Osteoblast (primary cell): ENCODE results near the gene NKAIN4. TPM values are rescaled to one million over a fixed set of nuclear protein-coding genes. Genes with fewer than 3 reads are reported as not detected.

Source experiments
- DNase-seq: peaks from one replicate; pipeline ENCODE4 v3.0.0; 2011; ENCODE audit warnings: low spot score, mixed read lengths; ENCODE audit not compliant: insufficient read length; ENCODE audit errors: missing footprints
- H2AFZ ChIP-seq: 2 replicates; pipeline ENCODE4 v1.6.0; 2011; ENCODE audit warnings: mild to moderate bottlenecking, low read length
- H3K27ac ChIP-seq: 2 replicates; pipeline ENCODE4 v1.5.1; 2011; ENCODE audit warnings: mild to moderate bottlenecking, low read depth, low read length, moderate library complexity
- H3K27me3 ChIP-seq: 2 replicates; pipeline ENCODE4 v1.6.0; 2012; ENCODE audit warnings: mild to moderate bottlenecking, control low read depth, inconsistent platforms, low read length, moderate library complexity; ENCODE audit not compliant: insufficient read depth
- H3K36me3 ChIP-seq: 2 replicates; pipeline ENCODE4 v1.5.1; 2011; ENCODE audit warnings: mild to moderate bottlenecking, low read length, control low read depth, moderate library complexity; ENCODE audit not compliant: insufficient read depth
- H3K4me1 ChIP-seq: 2 replicates; pipeline ENCODE4 v1.5.1; 2011; ENCODE audit warnings: mild to moderate bottlenecking, low read length, control low read depth, moderate library complexity; ENCODE audit not compliant: insufficient read depth
- H3K4me2 ChIP-seq: 2 replicates; pipeline ENCODE4 v1.6.0; 2011; ENCODE audit warnings: mild to moderate bottlenecking, low read length; ENCODE audit not compliant: insufficient read depth
- H3K4me3 ChIP-seq: fragments of 200-600 bp; sonication (generic); 3 replicates; pipeline ENCODE4 v1.5.1; 2012; ENCODE audit warnings: mild to moderate bottlenecking, low read length, inconsistent platforms; ENCODE audit not compliant: insufficient read depth
- H3K79me2 ChIP-seq: 2 replicates; pipeline ENCODE4 v1.6.0; 2012; ENCODE audit warnings: mild to moderate bottlenecking, low read length, control low read depth, inconsistent platforms; ENCODE audit not compliant: insufficient read depth
- H3K9me3 ChIP-seq: 2 replicates; pipeline ENCODE4 v1.5.1; 2011; ENCODE audit warnings: low read depth, low read length, control low read depth
- H4K20me1 ChIP-seq: 2 replicates; pipeline ENCODE4 v1.6.0; 2012; ENCODE audit warnings: mild to moderate bottlenecking, low read length, control low read depth; ENCODE audit not compliant: insufficient read depth
- total RNA-seq: library from RNA; depleted of rRNA; stranded (reverse); fragments of >200 nt; gene quantifications from 2 replicates; pipeline ENCODE4 v1.2.3, GENCODE V29; 2012
- TF ChIP-seq, protein P1 (sequence below): IDR thresholded peaks from 2 replicates; pipeline ENCODE4 v1.5.1; 2011; ENCODE audit warnings: mild to moderate bottlenecking, low read depth, low read length, moderate library complexity; ENCODE audit errors: extremely low read depth

The NKAIN4 gene
- total RNA-seq, 1 donor, result not detected

GRCh38 chr20:63227260-63227659 lies 27.0 kb downstream of the NKAIN4 start:
- Histone ChIP-seq H3K4me3 (no peak overlapping the region), H3K27ac (no peak overlapping the region), H3K9me3 (no peaks in the 10 kb centered on the region), H4K20me1 (no peaks in the 10 kb centered on the region), H3K4me2 (no peak overlapping the region), H3K4me1 (peaks cover 26% of the 10 kb centered on the region), H3K27me3 (peaks cover 3% of the 10 kb centered on the region), H3K36me3 (no peaks in the 10 kb centered on the region), H2AFZ (no peak overlapping the region), H3K79me2 (no peaks in the 10 kb centered on the region)
- no peak for DNase-seq
- TF ChIP-seq, protein P1, sequence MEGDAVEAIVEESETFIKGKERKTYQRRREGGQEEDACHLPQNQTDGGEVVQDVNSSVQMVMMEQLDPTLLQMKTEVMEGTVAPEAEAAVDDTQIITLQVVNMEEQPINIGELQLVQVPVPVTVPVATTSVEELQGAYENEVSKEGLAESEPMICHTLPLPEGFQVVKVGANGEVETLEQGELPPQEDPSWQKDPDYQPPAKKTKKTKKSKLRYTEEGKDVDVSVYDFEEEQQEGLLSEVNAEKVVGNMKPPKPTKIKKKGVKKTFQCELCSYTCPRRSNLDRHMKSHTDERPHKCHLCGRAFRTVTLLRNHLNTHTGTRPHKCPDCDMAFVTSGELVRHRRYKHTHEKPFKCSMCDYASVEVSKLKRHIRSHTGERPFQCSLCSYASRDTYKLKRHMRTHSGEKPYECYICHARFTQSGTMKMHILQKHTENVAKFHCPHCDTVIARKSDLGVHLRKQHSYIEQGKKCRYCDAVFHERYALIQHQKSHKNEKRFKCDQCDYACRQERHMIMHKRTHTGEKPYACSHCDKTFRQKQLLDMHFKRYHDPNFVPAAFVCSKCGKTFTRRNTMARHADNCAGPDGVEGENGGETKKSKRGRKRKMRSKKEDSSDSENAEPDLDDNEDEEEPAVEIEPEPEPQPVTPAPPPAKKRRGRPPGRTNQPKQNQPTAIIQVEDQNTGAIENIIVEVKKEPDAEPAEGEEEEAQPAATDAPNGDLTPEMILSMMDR, result no peak

DNA sequence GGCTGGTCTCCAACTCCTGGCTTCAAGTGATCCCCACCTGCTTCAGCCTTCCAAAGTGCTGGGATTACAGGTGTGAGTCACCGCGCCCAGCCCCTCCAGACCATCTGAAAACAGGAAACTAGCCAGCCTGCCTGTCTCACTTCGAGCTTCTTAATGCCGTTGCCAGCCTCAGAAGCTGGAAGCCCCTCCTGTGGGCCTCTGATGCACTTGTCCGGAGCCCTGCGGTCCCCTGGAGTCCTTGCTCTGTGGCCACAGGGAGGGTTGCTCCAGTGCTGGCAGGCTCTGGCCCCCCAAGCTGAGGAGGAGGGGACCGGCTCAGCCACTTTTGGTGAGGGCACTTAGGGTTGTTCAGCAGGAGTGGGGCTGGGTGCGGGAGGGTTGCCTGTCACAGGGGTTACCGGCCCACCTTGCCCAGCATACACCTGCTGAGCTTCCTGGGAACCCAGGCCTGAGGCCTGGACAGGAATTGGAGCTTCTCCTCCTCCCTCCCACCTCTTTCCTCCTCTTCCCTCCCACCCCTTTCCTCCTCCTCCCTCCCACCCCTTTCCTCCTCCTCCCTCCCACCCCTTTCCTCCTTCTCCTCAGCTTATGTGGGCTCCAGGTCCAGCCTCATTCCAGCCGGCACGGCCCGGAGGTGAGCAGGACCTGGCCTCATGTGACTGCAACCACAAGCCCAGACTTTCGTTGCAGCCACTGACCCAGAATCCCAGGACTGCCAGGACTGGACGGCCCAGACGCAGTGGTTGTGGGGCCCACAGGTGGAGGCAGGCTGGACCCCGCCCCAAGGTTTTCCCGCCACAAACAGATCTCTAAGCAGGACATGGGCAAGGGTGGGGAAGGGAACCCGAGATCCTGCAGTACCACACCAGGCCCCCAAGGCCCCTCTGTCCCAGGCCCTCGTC lies 28.0 kb downstream of the NKAIN4 start:
- H2AFZ ChIP-seq, result no peak overlapping the region
- H4K20me1 ChIP-seq, result no peaks in the 10 kb centered on the region
- DNase-seq, result no peak
- H3K27ac ChIP-seq, result no peak overlapping the region
- TF ChIP-seq, protein P1, result no peak
- H3K27me3 ChIP-seq, result peaks cover 8% of the 10 kb centered on the region
- H3K79me2 ChIP-seq, result no peaks in the 10 kb centered on the region
- H3K4me2 ChIP-seq, result no peak overlapping the region
- H3K9me3 ChIP-seq, result no peaks in the 10 kb centered on the region
- H3K4me1 ChIP-seq, result peaks cover 16% of the 10 kb centered on the region
- no peak overlapping the region for H3K4me3 ChIP-seq
- no peaks in the 10 kb centered on the region for H3K36me3 ChIP-seq

DNA sequence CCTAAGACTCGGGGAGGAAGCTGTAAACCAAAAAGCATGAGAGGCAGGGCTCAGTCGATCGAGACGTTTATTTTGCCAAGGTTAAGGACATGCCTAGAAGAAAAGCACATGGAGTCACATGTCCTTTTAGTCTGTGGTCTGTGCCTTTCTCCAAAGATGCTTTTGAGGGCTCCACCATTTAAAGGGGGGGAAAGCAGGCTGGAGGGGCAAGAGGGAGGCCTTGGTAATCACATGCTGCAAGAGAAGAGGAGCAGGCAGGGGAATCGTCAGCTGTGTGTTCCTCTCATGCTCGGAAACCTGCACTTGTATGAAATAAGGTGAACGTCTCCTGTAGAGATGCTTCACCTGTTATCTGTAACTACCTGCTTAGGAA lies 29.2 kb downstream of the NKAIN4 start:
- no peak overlapping the region for H3K27ac ChIP-seq
- peaks cover 8% of the 10 kb centered on the region for H3K4me1 ChIP-seq
- H3K4me2 ChIP-seq, result no peak overlapping the region
- no peaks in the 10 kb centered on the region for H3K9me3 ChIP-seq
- H3K36me3 ChIP-seq, result no peaks in the 10 kb centered on the region
- H3K79me2 ChIP-seq, result no peaks in the 10 kb centered on the region
- DNase-seq, result peak; percentile 35
- no peak overlapping the region for H3K4me3 ChIP-seq
- no peaks in the 10 kb centered on the region for H4K20me1 ChIP-seq
- H2AFZ ChIP-seq, result no peak overlapping the region
- peaks cover 11% of the 10 kb centered on the region for H3K27me3 ChIP-seq
- TF ChIP-seq, protein P1, result no peak

DNA sequence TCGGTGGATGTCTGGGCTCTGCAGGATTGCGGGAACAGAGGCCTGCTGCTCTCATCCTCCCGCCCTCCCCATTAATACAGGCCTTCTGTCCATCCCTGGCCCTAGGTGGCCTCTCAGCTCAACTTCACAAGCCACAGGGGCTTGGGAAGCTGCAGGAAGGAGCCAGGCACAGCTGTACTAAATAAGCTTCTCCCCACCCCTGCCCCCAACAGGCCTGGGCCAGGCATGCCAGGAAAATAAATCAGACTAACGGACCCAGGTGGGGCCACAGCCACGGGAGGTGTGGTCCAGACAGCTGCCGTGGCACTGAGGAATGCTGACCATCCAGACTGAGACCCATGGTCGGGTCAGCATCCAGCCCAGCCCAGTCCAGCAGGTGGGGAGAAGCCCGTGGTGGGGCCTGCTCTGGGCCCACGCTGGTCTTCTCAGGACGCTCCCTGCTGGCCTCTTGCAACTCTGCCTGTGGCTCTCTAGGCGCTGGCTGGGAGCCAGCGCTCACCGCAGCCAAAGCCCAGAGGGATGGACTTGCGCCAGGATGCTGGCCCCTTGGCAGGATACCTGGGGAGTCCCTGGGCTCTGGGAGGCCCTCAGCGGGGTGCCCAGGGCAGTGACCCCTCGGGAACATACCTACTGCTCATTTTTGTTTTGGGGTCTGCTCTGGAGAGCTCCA lies 29.7 kb downstream of the NKAIN4 start:
- H3K4me1 ChIP-seq, result peaks cover 8% of the 10 kb centered on the region
- no peaks in the 10 kb centered on the region for H3K79me2 ChIP-seq
- TF ChIP-seq, protein P1, result peak; percentile 20
- H4K20me1 ChIP-seq, result no peaks in the 10 kb centered on the region
- peak; percentile 91 for DNase-seq
- no peaks in the 10 kb centered on the region for H3K9me3 ChIP-seq
- H2AFZ ChIP-seq, result no peak overlapping the region
- no peak overlapping the region for H3K4me2 ChIP-seq
- no peak overlapping the region for H3K4me3 ChIP-seq
- no peaks in the 10 kb centered on the region for H3K36me3 ChIP-seq
- no peak overlapping the region for H3K27ac ChIP-seq
- peaks cover 11% of the 10 kb centered on the region for H3K27me3 ChIP-seq
